ENCODE data around the gene SORCS3.

GRCh38 chr10:104850023-104850422 is 208.9 kb downstream of the SORCS3 start:
- TF ChIP-seq CTCF (IDR thresholded peaks at IDR 0.05) (no peak), TCF7L2 (IDR thresholded peaks at IDR 0.05; ENCODE audit: low read depth, low read length) (no peak), POLR2AphosphoS5 (IDR thresholded peaks at IDR 0.05; ENCODE audit: low read depth, low read length) (no peak)
- TF ChIP-seq, protein P1, sequence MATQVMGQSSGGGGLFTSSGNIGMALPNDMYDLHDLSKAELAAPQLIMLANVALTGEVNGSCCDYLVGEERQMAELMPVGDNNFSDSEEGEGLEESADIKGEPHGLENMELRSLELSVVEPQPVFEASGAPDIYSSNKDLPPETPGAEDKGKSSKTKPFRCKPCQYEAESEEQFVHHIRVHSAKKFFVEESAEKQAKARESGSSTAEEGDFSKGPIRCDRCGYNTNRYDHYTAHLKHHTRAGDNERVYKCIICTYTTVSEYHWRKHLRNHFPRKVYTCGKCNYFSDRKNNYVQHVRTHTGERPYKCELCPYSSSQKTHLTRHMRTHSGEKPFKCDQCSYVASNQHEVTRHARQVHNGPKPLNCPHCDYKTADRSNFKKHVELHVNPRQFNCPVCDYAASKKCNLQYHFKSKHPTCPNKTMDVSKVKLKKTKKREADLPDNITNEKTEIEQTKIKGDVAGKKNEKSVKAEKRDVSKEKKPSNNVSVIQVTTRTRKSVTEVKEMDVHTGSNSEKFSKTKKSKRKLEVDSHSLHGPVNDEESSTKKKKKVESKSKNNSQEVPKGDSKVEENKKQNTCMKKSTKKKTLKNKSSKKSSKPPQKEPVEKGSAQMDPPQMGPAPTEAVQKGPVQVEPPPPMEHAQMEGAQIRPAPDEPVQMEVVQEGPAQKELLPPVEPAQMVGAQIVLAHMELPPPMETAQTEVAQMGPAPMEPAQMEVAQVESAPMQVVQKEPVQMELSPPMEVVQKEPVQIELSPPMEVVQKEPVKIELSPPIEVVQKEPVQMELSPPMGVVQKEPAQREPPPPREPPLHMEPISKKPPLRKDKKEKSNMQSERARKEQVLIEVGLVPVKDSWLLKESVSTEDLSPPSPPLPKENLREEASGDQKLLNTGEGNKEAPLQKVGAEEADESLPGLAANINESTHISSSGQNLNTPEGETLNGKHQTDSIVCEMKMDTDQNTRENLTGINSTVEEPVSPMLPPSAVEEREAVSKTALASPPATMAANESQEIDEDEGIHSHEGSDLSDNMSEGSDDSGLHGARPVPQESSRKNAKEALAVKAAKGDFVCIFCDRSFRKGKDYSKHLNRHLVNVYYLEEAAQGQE (IDR thresholded peaks at IDR 0.05; ENCODE audit: insufficient read depth in 1 of 2, low read depth in 2 of 2, low read length in 1 of 2): no peak
